Measurements from ENCODE around the gene KIRREL3.
"Not testable (repeated sequence)": the region's sequence is repeated elsewhere in the genome, so short reads cannot be mapped to it uniquely, and the experiment has no call there.

The KIRREL3 gene

DNA sequence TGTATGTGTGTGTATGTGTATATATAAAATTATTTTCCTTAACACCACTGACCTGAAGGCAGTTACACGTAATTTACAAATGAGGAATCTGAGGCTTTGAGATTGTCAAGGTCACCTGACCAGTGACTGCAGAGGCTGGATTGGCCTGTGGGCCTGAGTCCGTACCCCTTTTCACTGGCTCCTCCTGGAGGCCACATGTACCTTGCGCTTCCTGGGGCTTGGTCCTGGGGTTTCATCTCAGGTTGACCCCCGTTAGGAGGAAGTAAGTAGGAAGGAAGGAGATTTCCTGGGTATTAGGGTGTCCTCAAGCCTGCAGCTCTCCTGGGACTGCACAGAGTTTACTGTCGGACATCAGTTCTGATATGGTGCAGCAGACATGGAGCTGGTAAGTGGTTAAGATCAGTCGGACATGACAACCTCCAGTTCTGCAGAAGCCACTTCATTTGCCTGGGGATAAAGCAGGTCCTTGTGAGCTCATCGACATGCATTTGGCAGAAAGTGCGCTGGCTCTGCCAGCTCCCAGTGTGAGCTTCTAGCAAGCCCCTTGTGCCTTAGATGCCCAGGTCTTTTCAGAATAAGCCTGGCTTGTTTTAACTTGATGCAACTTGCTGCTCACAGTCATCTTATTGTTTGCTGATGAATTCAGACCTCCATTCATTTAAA is 608.5 kb downstream of the KIRREL3 start:
- DNase-seq: no peak

DNA sequence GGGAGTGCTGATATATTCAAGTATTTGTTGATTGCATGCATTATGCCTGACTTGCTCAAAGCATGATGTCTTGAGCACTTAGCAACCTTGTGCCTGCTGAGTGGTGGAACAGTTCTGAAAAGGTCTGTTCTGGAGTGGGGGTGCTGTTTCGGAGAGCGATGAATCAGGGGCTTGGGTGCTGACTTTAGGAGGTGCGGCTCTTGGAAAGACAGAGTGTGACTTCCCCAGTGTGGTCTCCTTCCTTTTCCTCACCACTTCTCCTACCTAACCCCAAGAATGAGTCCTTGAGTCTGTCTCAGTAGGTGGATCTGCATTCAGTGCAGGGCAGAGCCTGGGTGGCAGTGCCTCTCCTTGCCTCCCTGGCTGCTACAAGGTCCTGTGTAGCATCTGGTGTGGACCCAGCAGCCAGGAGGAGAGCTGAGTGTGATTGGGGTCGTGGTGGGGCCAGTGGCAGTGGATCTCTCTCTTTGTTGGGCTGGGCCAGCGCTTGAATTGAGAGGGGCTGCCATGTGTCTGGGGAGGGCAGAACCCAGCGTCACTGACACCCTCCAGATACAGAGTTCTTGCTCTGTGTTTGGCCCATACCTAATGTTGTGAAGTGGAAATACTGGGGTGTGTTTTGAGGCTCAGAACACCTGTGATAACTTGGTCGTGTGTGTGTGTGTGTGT is 609.1 kb downstream of the KIRREL3 start:
- DNase-seq: no peak

DNA sequence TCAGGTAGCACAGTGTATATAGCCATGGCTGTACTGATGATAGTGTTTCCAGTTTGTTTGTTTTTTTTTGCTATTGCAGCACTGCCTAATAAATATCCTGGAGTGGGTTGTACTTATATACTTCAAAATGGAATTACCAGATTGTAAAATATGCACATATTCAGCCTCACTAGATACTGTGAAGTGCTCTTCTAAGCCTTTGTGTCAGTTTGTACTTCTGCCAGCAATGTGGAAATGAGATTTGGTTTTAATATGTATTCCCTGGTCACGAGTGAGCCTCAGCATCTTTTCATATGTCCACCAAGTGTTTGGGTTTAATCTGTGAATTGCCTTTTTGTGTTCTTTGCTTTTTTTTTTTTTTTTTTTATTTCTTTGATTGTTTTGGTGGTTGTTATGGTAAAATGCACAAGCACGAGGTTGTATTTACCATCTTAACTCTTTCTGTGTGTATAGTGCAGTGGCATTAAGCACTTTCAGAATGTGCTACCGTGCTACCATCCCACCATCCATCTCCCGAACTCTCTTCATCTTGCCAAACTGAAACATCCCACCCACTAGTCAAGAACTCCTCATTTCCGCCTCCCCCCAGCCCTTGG is 610.2 kb downstream of the KIRREL3 start:
- DNase-seq: no peak

DNA sequence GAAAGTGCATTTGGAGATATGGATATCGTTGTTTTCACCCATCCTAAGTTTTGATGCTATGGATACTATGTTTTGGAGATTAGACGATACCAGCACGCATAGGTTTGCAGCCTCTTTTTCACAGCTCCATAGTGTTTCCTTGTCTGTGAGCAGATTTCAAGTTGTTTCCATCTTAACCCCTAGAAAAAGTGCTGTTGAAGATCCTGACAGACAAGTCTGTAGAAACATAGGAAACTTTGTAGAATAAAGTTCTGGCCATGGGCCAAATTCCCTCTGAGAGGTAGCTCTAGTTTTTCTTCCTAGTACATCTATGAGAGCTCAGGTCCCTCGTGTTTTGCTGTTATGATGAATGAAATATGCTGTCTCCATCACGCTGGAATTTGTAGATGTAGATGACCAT is 612.7 kb downstream of the KIRREL3 start:
- DNase-seq: no peak

DNA sequence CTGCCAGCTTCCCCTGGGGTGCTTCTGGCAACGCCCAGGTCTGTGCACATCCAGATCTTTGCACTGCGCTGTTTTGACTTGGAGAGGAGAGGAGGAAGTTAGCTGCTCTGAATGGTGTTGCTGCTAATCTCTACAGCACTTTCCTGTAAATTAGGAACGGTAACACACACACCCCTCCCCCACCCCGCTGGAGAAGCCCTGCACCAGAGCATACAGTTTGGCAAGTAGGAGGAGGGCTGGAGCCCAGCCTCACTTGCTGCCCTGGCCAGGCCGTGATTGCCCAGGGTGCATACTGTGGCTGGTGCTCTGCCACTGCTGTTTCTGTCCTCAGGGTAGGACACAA is 613.9 kb downstream of the KIRREL3 start:
- DNase-seq: not testable (repeated sequence)

DNA sequence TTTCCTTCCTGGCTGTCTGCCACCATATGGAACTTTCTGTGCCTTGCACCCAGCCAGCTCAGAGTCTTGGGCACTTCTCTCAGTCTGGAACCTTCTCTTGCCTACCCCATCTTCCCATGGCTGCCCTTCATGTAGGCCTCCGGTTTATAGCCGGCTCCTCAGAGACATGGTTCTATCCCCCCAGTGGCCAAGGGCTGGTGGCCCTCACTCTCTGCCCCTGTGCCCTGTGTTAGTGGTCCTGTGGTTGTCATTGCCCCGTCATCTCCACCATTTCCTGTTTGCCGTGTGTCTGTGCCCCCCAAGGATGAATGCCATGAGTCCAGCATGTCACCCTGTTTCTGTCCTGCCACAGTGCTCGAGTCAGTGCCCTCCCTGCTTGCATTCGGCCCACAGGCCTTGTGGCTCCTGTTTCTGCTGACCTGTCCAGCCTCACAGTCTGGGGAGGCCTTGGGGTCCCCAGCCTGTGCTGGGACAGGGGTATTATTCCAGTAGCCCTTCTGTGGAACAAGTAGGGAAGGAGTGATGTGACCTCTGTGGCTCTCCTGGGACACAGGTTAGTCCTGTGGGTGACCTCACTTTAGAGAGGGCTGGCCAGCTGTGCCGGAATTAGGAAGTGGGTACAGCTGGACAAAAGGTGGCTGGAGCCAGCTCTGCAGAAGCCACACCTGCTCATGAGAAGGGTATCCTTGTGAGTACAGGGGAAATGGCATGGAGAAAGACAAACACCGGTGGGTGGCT is 614.4 kb downstream of the KIRREL3 start:
- DNase-seq: no peak

DNA sequence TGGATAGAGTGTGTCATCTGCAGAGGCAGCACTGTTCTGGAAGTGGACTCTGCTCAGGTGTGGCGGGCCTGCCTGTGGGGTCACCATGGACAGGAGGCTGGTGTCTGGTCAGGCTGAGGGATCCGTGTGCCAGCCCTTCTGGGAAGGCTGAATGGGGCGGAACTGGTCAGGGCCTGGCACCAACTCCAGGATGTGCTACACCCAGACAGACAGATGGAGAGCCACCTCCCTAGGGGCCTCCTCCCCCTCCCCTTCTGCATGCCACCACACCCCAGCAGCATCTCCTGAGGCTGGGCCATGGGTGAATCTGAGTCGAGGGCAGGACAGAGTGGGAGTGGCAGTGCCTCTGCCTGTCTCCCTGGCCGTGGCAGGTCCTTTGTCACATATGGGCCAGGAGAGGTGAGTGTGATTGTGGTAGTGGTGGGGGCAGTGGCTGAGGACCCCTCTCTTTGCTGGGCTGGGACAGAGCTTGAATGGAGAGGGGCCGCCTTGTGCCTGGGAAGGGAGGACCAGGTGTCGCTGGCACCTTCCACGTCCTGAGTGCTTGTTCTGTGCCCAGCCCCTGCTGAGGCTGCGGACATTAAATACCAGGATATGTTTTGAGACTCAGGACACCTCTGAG is 616.0 kb downstream of the KIRREL3 start:
- DNase-seq: no peak

DNA sequence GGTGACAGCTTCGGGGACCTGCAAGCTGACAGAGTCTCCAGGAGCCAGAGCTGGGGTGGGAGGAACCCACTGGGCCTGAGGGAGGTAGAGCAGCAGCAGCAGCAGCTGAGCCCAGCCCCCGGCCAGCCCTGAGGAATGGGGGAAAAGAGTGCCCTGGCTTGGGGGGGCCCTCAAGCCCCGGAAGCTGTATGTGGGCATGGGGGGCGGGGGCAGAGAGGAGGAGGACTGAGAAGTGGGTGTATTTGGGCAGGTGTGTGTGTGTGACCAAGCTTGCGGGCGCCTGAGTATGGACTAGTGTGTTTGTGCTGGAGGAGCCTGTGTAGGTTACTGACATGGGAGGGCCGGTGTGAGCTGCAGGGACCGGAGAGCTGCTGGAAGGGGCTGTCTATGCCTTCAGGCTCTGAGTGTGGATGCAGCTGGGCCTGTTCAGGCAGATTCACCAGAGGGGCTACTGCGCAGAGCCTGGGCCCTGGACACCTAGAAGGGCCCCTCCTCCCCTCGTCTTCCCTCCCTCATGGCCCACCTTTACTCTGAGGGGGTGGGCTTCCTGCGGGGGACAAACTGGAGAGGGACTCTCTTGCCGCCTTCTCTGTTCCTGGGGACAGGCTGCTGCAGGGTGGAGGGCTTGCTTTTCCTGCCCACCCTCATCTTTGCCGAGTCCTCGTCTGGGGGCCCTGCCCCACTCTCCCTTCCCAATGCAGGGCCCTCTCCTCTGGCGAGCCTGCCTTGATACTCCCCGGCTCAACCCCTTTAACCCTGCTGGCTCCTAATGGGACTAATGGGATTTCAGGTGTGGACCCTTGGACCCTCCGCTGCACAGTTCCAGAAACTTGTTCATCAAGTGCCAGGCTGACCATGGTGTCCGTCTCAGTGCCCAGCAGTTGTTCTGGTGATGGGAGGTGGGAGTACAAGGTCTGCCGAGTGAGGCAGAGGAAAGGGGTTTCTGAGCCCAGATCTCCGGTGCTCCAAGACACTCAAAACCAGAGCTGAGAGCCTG is 616.9 kb downstream of the KIRREL3 start:
- DNase-seq: no peak

DNA sequence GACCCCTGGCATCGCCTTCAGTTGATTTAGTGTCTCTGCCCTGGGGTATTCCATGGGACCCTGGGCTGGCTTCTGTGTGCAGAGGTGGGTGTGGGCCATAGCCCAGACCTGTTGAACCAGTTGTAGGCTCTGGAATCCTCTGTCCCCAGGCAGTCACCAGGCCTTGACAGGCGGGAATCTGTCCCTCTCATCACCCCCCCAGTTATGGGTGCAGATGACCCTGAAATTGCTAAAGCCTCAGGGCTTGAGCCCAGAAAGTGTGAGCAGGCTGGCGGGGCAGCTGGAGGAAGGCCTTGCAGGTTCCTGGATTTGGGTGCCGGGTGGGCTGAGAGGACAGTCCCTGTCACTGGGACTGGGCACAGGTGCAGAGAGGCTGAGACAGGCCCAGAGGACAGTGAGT is 617.9 kb downstream of the KIRREL3 start:
- not testable (repeated sequence) for DNase-seq

DNA sequence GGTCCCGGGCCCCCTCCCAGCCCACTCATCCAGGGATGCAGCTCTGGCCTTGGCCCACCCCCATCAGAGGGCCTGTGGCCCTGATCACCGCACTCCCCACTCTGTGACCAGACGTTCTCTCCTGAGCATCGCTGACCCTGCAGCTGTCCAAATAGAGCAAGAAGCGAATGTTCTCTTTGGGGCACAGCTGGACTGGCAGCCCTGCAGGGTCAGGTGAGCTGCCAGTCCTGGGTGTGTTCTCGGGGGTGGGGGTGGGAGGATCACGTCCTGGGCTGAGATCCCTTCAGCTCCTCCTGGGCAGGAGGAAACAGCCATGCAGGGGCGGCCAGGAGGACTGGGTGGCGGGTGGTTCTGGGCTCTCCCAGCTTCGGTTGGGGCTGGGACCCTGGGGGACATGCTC is 618.6 kb downstream of the KIRREL3 start:
- DNase-seq: not testable (repeated sequence)

DNA sequence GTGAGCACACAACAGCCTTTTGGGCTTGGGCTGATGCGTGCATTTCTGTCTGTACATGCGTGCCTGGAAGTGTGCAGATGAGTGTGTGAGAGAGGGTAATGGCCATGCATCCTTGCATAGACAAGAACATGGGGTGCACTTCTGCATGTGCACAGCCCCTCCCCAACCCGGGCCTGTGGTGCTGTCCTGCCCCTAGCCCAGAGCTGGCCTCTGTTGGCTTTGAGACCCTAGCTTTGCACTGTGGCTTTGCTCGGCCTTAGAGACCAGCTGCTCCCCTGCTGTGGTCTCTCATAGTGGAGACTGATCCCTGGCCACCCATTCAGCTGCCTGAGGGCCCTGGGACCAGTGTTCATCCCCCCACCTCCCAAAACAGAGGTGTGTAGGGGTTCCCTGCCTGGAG is 619.7 kb downstream of the KIRREL3 start:
- DNase-seq: no peak

DNA sequence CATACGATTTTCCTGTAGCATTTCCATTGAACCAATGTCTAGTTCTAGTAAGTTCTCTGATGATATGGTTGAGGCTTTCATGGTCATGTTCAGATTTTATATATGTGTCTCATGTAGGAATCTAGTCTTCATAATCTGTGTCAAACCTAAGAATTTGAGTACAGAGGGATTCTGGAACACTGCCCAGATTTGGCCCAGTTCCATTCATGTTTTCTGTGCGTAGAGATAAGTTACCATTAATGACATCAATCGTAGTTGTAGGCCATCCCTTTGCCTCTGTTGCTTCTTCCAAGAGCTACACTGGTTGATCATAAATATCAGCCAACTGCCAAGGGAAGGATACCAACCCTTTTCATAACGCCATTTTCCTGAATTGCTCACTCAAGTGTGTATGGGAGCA is 621.8 kb downstream of the KIRREL3 start:
- DNase-seq: no peak

DNA sequence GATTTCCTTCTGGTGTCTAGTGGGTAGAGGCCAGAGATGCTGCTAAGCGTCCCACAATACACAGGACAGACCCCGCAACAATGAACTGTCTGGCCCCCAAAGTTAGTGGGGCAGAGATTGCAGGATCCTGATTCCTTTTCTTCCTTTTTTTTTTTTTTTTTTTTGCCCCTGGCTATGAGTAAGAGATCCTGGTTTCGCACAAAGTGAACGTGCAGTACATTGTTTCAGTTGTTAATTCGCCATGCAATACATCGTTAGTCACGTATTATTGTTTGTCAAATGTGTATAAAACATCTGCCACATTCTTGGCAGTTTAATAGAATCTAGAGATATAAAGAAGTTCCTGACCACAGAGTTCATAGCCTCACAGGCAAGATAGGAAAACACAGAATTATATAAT is 624.8 kb downstream of the KIRREL3 start:
- DNase-seq: no peak

DNA sequence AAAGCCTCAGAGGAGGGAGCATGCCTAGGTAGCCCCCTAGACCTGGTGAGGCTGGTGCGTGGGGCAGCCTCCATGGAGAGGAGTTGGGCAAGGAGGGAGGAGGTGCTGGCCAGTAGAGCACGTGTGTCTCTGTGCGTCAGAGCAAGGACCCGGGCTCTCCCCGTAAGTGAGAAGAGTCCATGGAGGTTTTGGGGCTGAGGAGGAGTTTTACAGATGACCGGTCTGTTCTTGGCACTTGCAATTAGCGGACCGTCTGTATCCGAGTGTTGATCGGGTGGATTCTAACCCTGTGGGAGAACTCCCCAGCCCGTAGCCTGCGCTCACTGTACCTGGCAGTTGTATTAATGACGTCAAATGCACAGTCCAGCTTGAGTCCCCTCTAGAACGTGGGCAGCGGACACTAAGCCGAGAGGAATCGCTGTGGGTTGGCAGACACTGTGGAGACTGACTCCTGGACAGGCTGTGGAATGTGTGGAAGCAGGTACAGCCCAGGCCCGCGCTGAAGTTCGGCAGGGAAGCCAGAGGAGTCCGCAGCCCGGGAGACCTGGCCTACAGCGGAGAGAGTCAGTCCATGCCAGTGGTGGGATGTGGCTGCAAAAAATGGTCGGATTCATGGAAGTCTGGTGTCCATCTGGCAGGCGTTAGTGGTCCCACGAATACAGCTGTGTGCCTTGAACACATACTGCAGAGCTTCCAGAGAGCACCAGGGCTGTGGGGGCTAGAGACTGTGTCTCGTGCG is 625.8 kb downstream of the KIRREL3 start:
- DNase-seq: not testable (repeated sequence)

DNA sequence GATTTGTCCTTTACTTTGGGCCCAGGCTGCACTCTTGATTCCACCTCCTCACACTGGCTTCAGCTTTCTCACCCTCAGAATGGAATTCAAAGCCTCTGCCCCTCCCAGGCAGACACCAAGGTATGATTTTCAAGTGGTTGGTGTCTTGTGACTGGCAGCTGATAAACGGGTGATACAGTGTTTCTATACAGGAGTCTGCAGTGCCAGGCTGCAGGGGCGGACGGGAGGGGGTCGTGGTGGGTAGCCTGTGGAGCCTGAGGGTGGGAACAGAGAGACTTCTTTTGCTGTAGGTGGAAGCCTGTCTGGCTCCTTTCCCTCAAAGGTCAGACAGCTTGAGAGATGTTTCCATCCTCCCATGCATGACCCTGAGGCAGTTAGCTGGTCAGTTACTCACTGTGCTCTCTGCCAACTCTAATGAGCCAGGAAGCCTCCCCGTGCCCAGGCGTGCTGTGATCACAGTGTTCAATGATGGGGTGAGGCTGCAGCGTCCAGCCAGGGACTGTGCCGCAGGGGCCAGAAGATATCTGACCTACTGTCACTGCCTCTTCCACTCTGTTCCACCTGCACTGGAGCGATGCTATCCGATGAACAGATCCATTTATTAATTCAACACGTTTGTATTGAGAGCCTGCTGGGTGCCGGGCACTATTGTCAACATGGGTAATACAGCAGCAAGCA is 627.0 kb downstream of the KIRREL3 start:
- not testable (repeated sequence) for DNase-seq

Measured in activated CD4-positive, alpha-beta T cell treated with anti-CD3 and anti-CD28 coated beads for 4 hours (primary cell).